ENCODE results near the gene ASXL1.

ASXL1 gene

DNA sequence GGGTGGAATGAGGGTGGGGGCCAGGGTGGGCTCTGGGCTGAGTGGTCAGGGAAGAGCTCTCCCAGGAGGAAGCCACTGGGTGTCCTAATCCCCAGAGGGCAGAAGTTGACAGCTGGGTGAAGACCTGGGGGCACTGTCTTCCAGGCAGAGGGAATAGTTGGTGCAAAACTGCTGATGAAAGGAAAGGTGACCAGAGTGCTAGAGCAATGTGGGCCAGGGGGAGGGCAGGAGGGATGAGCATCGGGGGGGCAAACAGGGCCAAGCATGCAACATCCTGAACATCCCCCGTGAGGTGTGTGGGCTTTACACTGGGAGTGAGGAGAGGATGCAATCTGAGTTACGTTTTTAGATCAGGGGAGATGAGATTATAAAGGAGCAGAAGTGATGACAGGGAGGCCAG lies 129.2 kb downstream of the ASXL1 start:
- Histone ChIP-seq H3K4me3 (ENCODE audit: low read depth, low read length) (no peak overlapping the region), H3K36me3 (ENCODE audit: control insufficient read depth, insufficient read depth, low read length) (no peaks in the 10 kb centered on the region)
- TF ChIP-seq, protein P1, sequence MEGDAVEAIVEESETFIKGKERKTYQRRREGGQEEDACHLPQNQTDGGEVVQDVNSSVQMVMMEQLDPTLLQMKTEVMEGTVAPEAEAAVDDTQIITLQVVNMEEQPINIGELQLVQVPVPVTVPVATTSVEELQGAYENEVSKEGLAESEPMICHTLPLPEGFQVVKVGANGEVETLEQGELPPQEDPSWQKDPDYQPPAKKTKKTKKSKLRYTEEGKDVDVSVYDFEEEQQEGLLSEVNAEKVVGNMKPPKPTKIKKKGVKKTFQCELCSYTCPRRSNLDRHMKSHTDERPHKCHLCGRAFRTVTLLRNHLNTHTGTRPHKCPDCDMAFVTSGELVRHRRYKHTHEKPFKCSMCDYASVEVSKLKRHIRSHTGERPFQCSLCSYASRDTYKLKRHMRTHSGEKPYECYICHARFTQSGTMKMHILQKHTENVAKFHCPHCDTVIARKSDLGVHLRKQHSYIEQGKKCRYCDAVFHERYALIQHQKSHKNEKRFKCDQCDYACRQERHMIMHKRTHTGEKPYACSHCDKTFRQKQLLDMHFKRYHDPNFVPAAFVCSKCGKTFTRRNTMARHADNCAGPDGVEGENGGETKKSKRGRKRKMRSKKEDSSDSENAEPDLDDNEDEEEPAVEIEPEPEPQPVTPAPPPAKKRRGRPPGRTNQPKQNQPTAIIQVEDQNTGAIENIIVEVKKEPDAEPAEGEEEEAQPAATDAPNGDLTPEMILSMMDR (IDR thresholded peaks at IDR 0.05), result no peak

GRCh38 chr20:32488066-32488838 lies 130.1 kb downstream of the ASXL1 start:
- Histone ChIP-seq H3K79me2 (no peaks in the 10 kb centered on the region), H3K4me1 (no peaks in the 10 kb centered on the region), H3K27me3 (ENCODE audit: control insufficient read depth, insufficient read depth, low read length) (no peaks in the 10 kb centered on the region), H3K4me2 (ENCODE audit: low read length) (no peak overlapping the region), H3K9ac (no peak overlapping the region), H2AFZ (no peak overlapping the region), H3K36me3 (ENCODE audit: control insufficient read depth, insufficient read depth, low read length) (no peaks in the 10 kb centered on the region), H3K9me3 (ENCODE audit: control insufficient read depth, low read length) (no peaks in the 10 kb centered on the region), H3K27ac (no peak overlapping the region), H3K4me3 (ENCODE audit: low read depth, low read length) (no peak overlapping the region)
- TF ChIP-seq, protein P1 (IDR thresholded peaks at IDR 0.05), result no peak

More for the DNA sequence above, 129.2 kb downstream of the ASXL1 start:
- H3K9ac ChIP-seq, result no peak overlapping the region
- no peak overlapping the region for H3K4me2 ChIP-seq (ENCODE audit: low read length)
- H2AFZ ChIP-seq, result no peak overlapping the region
- no peaks in the 10 kb centered on the region for H3K79me2 ChIP-seq
- no peaks in the 10 kb centered on the region for H3K27me3 ChIP-seq (ENCODE audit: control insufficient read depth, insufficient read depth, low read length)
- H3K4me1 ChIP-seq, result no peaks in the 10 kb centered on the region
- no peaks in the 10 kb centered on the region for H3K9me3 ChIP-seq (ENCODE audit: control insufficient read depth, low read length)
- no peak overlapping the region for H3K27ac ChIP-seq

Data from parathyroid adenoma (tissue), 2 donors.